NCI-H748 (cell line): ENCODE measurements around the gene PXMP4.
"Not testable (repeated sequence)": the region's sequence is repeated elsewhere in the genome, so short reads cannot be mapped to it uniquely, and the experiment has no call there.

Source experiments
- DNase-seq: peaks from one replicate; lab custom pipeline; 2025; ENCODE audit not compliant: unreplicated experiment; lab: John Stamatoyannopoulos, UW

PXMP4 gene

GRCh38 chr20:33704197-33704924, 15.7 kb downstream of the PXMP4 start:
- DNase-seq, result no peak

- no peak for DNase-seq
Measured at GRCh38 chr20:33703498-33704137, 16.5 kb downstream of the PXMP4 start.

- no peak for DNase-seq
Measured at GRCh38 chr20:33702861-33703260, 17.2 kb downstream of the PXMP4 start.

- no peak for DNase-seq
Measured at GRCh38 chr20:33701629-33702450, 18.3 kb downstream of the PXMP4 start.

GRCh38 chr20:33700696-33701441, 19.2 kb downstream of the PXMP4 start:
- not testable (repeated sequence) for DNase-seq

- not testable (repeated sequence) for DNase-seq
Measured at GRCh38 chr20:33698966-33699365, 21.1 kb downstream of the PXMP4 start.

- DNase-seq, result no peak
Measured at GRCh38 chr20:33697129-33697528, 23.0 kb downstream of the PXMP4 start.

- no peak for DNase-seq
Measured at GRCh38 chr20:33696448-33696847, 23.7 kb downstream of the PXMP4 start.

GRCh38 chr20:33694639-33695012, 25.5 kb downstream of the PXMP4 start:
- no peak for DNase-seq

- DNase-seq, result no peak
Measured at GRCh38 chr20:33693741-33694638, 26.1 kb downstream of the PXMP4 start.

- no peak for DNase-seq
Measured at GRCh38 chr20:33693289-33693688, 26.8 kb downstream of the PXMP4 start.

GRCh38 chr20:33689973-33690372, 30.1 kb downstream of the PXMP4 start:
- no peak for DNase-seq

- DNase-seq, result no peak
Measured at GRCh38 chr20:33689493-33689892, 30.6 kb downstream of the PXMP4 start.

GRCh38 chr20:33688938-33689424, 31.1 kb downstream of the PXMP4 start:
- DNase-seq, result no peak

GRCh38 chr20:33687993-33688937, 31.8 kb downstream of the PXMP4 start:
- DNase-seq, result no peak

- DNase-seq, result no peak
Measured at GRCh38 chr20:33687370-33687915, 32.7 kb downstream of the PXMP4 start.

- DNase-seq, result no peak
Measured at GRCh38 chr20:33686984-33687366, 33.1 kb downstream of the PXMP4 start.

- peak; percentile 97 for DNase-seq
Measured at GRCh38 chr20:33686100-33686983, 33.8 kb downstream of the PXMP4 start, which contains the start of gene E2F1. Gene E2F1, minus strand, starts transcription at chr20:33686385. Its CDS starts 121 bp downstream, at chr20:33686264.
